Activated gamma-delta T cell (primary cell): Measurements from ENCODE around the gene MATN1.

ENCODE experiments used
- DNase-seq: peaks from one replicate; lab custom pipeline; 2025; lab: John Stamatoyannopoulos, UW

MATN1 gene

DNA sequence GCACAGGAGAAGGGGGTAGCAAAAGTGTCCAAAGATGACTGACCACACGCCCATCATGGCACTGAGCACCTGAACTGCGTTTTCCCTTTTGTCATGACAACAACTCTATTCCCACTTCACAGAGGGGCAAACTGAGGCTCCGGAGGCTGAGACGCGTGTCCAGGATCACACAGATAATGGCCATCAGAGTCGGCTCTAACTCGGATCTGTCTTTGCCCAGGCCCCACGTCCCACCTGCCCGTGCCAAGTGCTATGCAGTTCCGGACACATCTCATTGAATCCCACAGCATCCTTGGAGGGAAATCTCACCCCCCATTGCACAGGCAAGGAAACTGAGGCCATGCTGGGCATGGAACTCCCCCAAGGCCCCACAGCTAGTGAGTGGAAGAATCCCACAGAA, 62.1 kb downstream of the MATN1 start:
- no peak for DNase-seq
